ENCODE measurements around the gene RNU6-8. TPM values are rescaled to one million over a fixed set of nuclear protein-coding genes. Genes with fewer than 3 reads are reported as not detected.

Gene RNU6-8
- total RNA-seq, 5 donors from 2014 or later (not counting 1 experiment from before 2014, with no cell fraction given) = not detected

DNA sequence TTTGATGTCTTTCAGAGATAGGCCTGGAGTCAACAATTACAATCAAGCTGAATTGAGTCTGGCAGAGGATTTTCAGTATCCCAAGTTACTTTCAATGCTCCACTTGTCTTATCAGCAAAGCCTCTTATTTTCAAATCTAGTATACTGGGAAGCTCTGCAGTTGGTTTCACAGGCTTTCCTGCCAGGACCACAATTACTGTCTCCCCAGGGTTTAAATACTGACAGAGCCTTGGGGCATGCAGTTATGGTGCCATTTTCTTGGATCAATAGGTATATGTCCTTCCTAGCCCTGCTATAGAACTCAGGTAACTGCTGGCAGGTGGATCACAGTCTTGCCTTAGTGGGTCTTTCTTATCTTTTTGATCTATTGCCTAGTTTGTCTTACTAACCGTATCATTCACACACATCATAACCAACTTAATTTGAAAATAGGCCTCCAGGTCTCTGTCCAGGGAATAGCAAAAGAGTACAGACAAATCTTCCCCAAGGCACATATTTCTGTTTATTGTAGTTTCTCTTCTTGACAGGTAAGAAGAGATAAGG, 22.4 kb upstream of the RNU6-8 start:
- POLR2A ChIA-PET = no interaction called here
- CTCF ChIA-PET = interaction anchor here in 1 of 2 donors (0.7 kb wide), 1 partner anchor 156 kb away, joined by 3 read pairs; no protein-coding TSS in a partner anchor
- no peaks in the 10 kb centered on the region for H3K36me3 Mint-ChIP-seq

DNA sequence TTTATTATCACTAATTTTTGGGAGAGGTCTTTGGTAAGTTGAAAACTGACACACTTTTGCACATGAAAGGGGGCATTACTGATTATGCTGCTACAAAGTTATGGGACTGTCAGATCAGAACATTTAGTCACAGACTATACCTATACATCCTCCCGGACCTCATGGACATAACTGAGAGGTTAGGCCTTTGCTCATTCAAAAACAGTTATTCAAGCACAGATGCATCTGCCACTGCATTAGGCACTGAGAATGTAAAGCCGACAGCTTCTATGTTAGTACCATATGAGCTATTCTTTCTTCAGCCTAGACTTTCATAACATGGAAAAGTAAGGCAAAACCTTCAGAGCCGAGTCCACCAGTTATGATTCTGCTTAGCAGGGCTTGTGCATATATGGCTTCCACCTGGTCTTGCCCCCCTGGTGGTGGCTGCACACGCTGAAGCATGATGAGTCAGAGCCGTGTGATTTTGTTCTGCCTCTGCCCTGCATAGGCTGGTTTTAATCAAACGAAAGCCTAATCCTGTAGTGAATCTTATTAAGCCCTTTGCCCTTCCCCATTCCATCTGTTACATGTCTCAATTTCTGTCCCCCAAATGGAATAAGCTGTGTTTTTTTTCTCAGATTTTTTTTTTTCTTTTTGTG, 21.8 kb upstream of the RNU6-8 start:
- DNase-seq (peak in 6 of 35 experiments; percentile 7 to 34 (median 10)), ATAC-seq (replicated peaks in 1 of 4) (peak in 3 of 4 experiments; percentile 44 to 68 (median 45))
- Mint-ChIP-seq H3K27me3 (peaks cover 4 to 6% of the 10 kb centered on the region in 2 donors), H3K27ac (no peak overlapping the region), H3K4me1 (no peaks in the 10 kb centered on the region), H3K9me3 (no peaks in the 10 kb centered on the region), H3K36me3 (no peaks in the 10 kb centered on the region), H3K4me3 (no peak overlapping the region)
- Histone ChIP-seq H3K4me1 (ENCODE audit: control insufficient read depth in 1 of 2, extremely low read depth in 1 of 2, insufficient read depth in 2 of 2, low read length in 2 of 2) (no peaks in the 10 kb centered on the region), H3K9me3 (no peaks in the 10 kb centered on the region), H3K36me3 (ENCODE audit: control insufficient read depth in 2 of 2, extremely low read depth in 1 of 2, insufficient read depth in 1 of 2, low read length in 1 of 2) (no peaks in the 10 kb centered on the region), H3K4me3 (ENCODE audit: control insufficient read depth in 1 of 2, extremely low read depth in 1 of 2, low read length in 1 of 2) (no peak overlapping the region), H3K27ac (ENCODE audit: low read length) (no peak overlapping the region), H3K27me3 (replicated peaks in 1 of 2; ENCODE audit: control insufficient read depth in 2 of 2, extremely low read depth in 1 of 2, insufficient read depth in 2 of 2, low read length in 1 of 2) (peaks cover 0 to under 1% of the 10 kb centered on the region in 2 experiments)
- ChIA-PET CTCF (interaction anchor here in 1 of 2 donors (0.7 kb wide), 1 partner anchor 156 kb away, joined by 3 read pairs; no protein-coding TSS in a partner anchor), POLR2A (no interaction called here)
- WGBS (ENCODE audit: insufficient coverage) = 89% methylated on average over 4 of the region's 6 CpGs

More for the DNA sequence above, 22.4 kb upstream of the RNU6-8 start:
- no peak overlapping the region for H3K4me3 ChIP-seq (ENCODE audit: control insufficient read depth in 1 of 2, extremely low read depth in 1 of 2, low read length in 1 of 2)
- no CpG with 5 or more reads among the region's 1 CpG for WGBS (ENCODE audit: insufficient coverage)
- Mint-ChIP-seq H3K4me1 (no peaks in the 10 kb centered on the region), H3K27ac (no peak overlapping the region), H3K27me3 (peaks cover 4 to 6% of the 10 kb centered on the region in 2 donors), H3K4me3 (no peak overlapping the region), H3K9me3 (no peaks in the 10 kb centered on the region)
- no peaks in the 10 kb centered on the region for H3K9me3 ChIP-seq
- H3K27me3 ChIP-seq (replicated peaks in 1 of 2; ENCODE audit: control insufficient read depth in 2 of 2, extremely low read depth in 1 of 2, insufficient read depth in 2 of 2, low read length in 1 of 2) = no peaks in the 10 kb centered on the region
- no peaks in the 10 kb centered on the region for H3K4me1 ChIP-seq (ENCODE audit: control insufficient read depth in 1 of 2, extremely low read depth in 1 of 2, insufficient read depth in 2 of 2, low read length in 2 of 2)
- ATAC-seq (replicated peaks in 1 of 4) (no peak), DNase-seq (no peak)
- H3K27ac ChIP-seq (ENCODE audit: low read length) = no peak overlapping the region
- no peaks in the 10 kb centered on the region for H3K36me3 ChIP-seq (ENCODE audit: control insufficient read depth in 2 of 2, extremely low read depth in 1 of 2, insufficient read depth in 1 of 2, low read length in 1 of 2)

DNA sequence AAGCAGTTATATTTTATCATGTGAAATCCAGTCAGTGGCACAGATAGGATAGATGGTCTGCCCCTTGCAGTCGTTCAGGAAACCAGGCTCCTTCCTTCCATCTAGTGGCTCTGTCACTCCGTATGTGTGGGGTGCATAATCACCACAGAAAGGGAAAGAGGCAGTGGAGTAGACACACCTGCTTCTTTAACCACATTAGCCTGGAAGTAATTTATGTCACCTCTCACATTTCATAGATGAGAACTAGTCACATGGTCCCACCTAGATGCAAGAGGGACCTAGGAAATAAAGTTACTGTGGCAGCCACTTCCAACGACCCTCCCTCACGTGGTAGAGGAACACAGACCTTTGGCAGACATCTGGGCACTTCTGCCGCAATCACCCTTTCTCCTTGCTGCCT, 14.2 kb upstream of the RNU6-8 start:
- Mint-ChIP-seq H3K27me3 (peaks cover 4 to 9% of the 10 kb centered on the region in 2 donors), H3K36me3 (no peaks in the 10 kb centered on the region), H3K9me3 (no peaks in the 10 kb centered on the region), H3K4me1 (peaks cover 1 to 9% (median 3%) of the 10 kb centered on the region in 3 donors), H3K4me3 (no peak overlapping the region), H3K27ac (no peak overlapping the region)
- WGBS (ENCODE audit: insufficient coverage) = 20% methylated on average over 1 of the region's 5 CpGs
- CTCF ChIA-PET = no interaction called here
- peaks cover 0 to 4% of the 10 kb centered on the region in 2 experiments for H3K27me3 ChIP-seq (replicated peaks in 1 of 2; ENCODE audit: control insufficient read depth in 2 of 2, extremely low read depth in 1 of 2, insufficient read depth in 2 of 2, low read length in 1 of 2)
- no peaks in the 10 kb centered on the region for H3K4me1 ChIP-seq (ENCODE audit: control insufficient read depth in 1 of 2, extremely low read depth in 1 of 2, insufficient read depth in 2 of 2, low read length in 2 of 2)
- no peaks in the 10 kb centered on the region for H3K9me3 ChIP-seq
- no peak for DNase-seq
- H3K27ac ChIP-seq (ENCODE audit: low read length) = no peak overlapping the region
- no peaks in the 10 kb centered on the region for H3K36me3 ChIP-seq (ENCODE audit: control insufficient read depth in 2 of 2, extremely low read depth in 1 of 2, insufficient read depth in 1 of 2, low read length in 1 of 2)
- no peak overlapping the region for H3K4me3 ChIP-seq (ENCODE audit: control insufficient read depth in 1 of 2, extremely low read depth in 1 of 2, low read length in 1 of 2)
- POLR2A ChIA-PET = no interaction called here
- ATAC-seq (replicated peaks in 1 of 4) = peak in 1 of 4 experiments; percentile 47

DNA sequence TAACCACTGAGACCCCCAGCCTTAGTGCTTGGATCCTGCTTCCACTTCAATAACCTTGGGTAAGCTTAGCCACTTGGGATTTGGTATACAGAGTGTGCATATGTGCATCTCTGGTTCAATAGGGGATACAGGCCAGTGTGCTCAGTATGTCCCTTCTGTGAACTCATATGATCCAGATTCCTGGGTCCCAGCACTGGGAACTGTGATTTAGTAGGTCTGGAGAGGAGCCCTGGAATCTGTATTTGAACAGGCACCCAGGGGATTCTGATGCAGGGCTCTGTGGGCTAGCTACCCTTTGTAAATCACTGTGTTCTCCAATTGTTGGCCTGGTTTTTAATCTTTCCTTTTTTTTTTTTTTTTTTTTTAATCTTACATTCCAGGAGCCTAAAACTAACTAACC, 9.8 kb upstream of the RNU6-8 start:
- no peaks in the 10 kb centered on the region for H3K9me3 Mint-ChIP-seq
- peaks cover 0 to 2% of the 10 kb centered on the region in 2 experiments for H3K27me3 ChIP-seq (replicated peaks in 1 of 2; ENCODE audit: control insufficient read depth in 2 of 2, extremely low read depth in 1 of 2, insufficient read depth in 2 of 2, low read length in 1 of 2)
- no peak for ATAC-seq (replicated peaks in 1 of 4)
- H3K4me3 ChIP-seq (ENCODE audit: control insufficient read depth in 1 of 2, extremely low read depth in 1 of 2, low read length in 1 of 2) = no peak overlapping the region
- no peaks in the 10 kb centered on the region for H3K36me3 ChIP-seq (ENCODE audit: control insufficient read depth in 2 of 2, extremely low read depth in 1 of 2, insufficient read depth in 1 of 2, low read length in 1 of 2)
- H3K36me3 Mint-ChIP-seq = no peaks in the 10 kb centered on the region
- H3K4me3 Mint-ChIP-seq = no peak overlapping the region
- no peak for DNase-seq
- no peak overlapping the region for H3K27ac Mint-ChIP-seq
- H3K27ac ChIP-seq (ENCODE audit: low read length) = no peak overlapping the region
- no peaks in the 10 kb centered on the region for H3K9me3 ChIP-seq
- POLR2A ChIA-PET = no interaction called here
- CTCF ChIA-PET = no interaction called here
- H3K4me1 Mint-ChIP-seq = peaks cover 1 to 5% (median 3%) of the 10 kb centered on the region in 3 donors
- H3K27me3 Mint-ChIP-seq = peaks cover 0 to 1% of the 10 kb centered on the region in 2 donors
- no peaks in the 10 kb centered on the region for H3K4me1 ChIP-seq (ENCODE audit: control insufficient read depth in 1 of 2, extremely low read depth in 1 of 2, insufficient read depth in 2 of 2, low read length in 2 of 2)

DNA sequence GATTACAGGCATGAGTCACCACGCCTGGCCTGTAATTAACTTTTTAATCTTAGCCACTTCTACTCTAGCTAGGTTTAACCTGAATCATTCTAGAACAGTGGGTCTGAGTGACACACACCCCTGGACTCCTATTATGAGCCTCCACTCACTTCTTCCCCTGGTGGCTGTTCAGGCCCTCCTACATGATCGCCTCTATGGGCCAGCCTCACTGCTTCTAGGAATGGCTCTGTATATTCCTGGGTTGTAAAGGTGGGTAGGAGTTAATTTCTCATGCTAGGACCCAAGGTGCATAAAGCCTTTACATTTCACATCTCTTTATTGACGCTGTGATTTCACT, 8.0 kb upstream of the RNU6-8 start:
- Mint-ChIP-seq H3K4me3 (no peak overlapping the region), H3K4me1 (peaks cover 0 to 5% (median 0%) of the 10 kb centered on the region in 3 donors), H3K9me3 (no peaks in the 10 kb centered on the region), H3K27me3 (peaks cover 0 to 1% of the 10 kb centered on the region in 2 donors), H3K36me3 (no peaks in the 10 kb centered on the region), H3K27ac (no peak overlapping the region)
- H3K4me1 ChIP-seq (ENCODE audit: control insufficient read depth in 1 of 2, extremely low read depth in 1 of 2, insufficient read depth in 2 of 2, low read length in 2 of 2) = no peaks in the 10 kb centered on the region
- ChIA-PET POLR2A (no interaction called here), CTCF (no interaction called here)
- ATAC-seq (replicated peaks in 1 of 4) (no peak), DNase-seq (no peak)
- H3K4me3 ChIP-seq (ENCODE audit: control insufficient read depth in 1 of 2, extremely low read depth in 1 of 2, low read length in 1 of 2) = no peak overlapping the region
- peaks cover 0 to 2% of the 10 kb centered on the region in 2 experiments for H3K27me3 ChIP-seq (replicated peaks in 1 of 2; ENCODE audit: control insufficient read depth in 2 of 2, extremely low read depth in 1 of 2, insufficient read depth in 2 of 2, low read length in 1 of 2)
- no peaks in the 10 kb centered on the region for H3K36me3 ChIP-seq (ENCODE audit: control insufficient read depth in 2 of 2, extremely low read depth in 1 of 2, insufficient read depth in 1 of 2, low read length in 1 of 2)
- no peak overlapping the region for H3K27ac ChIP-seq (ENCODE audit: low read length)
- no peaks in the 10 kb centered on the region for H3K9me3 ChIP-seq
- 89% methylated on average over 1 of the region's 3 CpGs for WGBS (ENCODE audit: insufficient coverage)

DNA sequence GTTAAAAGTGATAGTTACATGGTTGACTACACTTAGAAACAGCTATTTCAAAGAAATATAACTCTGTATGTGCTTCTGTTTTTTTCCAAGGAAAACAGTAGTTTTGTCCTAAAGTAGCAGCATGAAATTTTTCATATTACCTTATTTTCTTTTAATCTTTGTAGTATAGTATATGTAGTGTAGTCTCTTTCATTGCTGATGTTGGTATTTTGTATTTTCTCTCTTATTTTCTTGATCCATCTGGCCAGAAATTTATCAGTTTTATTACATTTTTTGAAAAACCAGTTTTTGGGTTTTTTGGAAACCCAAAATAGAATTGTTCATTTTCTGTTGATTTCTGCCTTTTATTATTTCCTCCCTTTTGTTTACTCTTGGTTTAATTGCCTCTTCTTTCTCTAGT, 6.4 kb upstream of the RNU6-8 start:
- no peak overlapping the region for H3K27ac ChIP-seq (ENCODE audit: low read length)
- no peaks in the 10 kb centered on the region for H3K4me1 ChIP-seq (ENCODE audit: control insufficient read depth in 1 of 2, extremely low read depth in 1 of 2, insufficient read depth in 2 of 2, low read length in 2 of 2)
- Mint-ChIP-seq H3K36me3 (no peaks in the 10 kb centered on the region), H3K4me1 (peaks cover 1 to 8% (median 4%) of the 10 kb centered on the region in 3 donors), H3K27me3 (peaks cover 0 to 1% of the 10 kb centered on the region in 2 donors), H3K27ac (no peak overlapping the region), H3K4me3 (no peak overlapping the region), H3K9me3 (no peaks in the 10 kb centered on the region)
- ChIA-PET POLR2A (no interaction called here), CTCF (interaction anchor here in 1 of 2 donors (1.1 kb wide), 1 partner anchor 283 kb away, joined by 3 read pairs; no protein-coding TSS in a partner anchor)
- H3K27me3 ChIP-seq (replicated peaks in 1 of 2; ENCODE audit: control insufficient read depth in 2 of 2, extremely low read depth in 1 of 2, insufficient read depth in 2 of 2, low read length in 1 of 2) = peaks cover 0 to 2% of the 10 kb centered on the region in 2 experiments
- H3K36me3 ChIP-seq (ENCODE audit: control insufficient read depth in 2 of 2, extremely low read depth in 1 of 2, insufficient read depth in 1 of 2, low read length in 1 of 2) = no peaks in the 10 kb centered on the region
- H3K9me3 ChIP-seq = no peaks in the 10 kb centered on the region
- no peak overlapping the region for H3K4me3 ChIP-seq (ENCODE audit: control insufficient read depth in 1 of 2, extremely low read depth in 1 of 2, low read length in 1 of 2)
- DNase-seq = no peak
- no peak for ATAC-seq (replicated peaks in 1 of 4)
